ENCODE results near the gene HRH3.

Gene HRH3

DNA sequence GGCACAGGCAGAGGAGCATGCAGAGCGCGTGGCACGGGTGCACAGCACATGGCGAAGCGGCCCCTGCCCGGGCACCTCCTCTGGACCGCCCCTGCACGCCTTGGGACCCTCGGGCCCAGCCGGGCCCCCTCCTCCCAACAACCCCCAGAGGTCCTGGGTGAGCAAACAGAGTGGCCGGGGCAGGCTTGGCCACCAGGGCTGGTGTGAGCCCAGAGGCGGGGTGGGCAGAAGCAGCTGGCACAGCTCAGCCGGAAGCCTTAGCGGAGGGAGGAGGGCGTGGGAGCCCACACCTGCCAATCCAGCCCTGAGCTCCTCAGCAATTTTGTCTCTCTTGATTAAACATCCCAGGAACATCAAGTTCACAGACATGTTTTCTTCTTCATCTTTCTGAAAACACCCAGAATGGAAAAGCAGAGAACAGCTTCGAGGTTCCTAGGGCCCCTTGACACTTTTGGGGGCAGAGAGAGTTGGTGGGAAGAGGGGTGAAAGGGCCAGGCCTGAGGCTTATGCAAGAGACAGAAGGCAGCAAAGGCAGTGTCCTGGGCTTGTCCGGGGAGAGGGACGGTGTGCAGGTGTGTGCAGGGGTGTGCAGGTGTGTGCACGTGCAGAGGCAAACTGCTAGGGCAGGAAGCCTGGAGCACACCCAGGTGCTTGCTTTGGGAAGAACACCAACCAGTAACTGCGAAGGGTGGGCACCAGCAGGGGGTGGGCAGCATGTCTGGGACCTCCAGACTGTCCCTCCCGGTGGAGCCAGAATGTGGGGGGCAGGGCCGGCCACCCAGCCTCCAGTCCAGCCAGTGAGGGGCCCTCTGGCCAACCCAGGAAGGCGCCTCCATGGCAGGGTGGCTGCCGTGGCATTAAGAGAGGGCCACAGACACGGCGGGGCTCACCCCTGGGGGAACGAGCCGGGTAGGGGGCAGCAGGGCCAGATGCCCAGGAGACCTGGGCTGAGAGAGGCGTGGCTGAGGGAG is 4.8 kb downstream of the HRH3 start:
- DNase-seq, result no peak

DNA sequence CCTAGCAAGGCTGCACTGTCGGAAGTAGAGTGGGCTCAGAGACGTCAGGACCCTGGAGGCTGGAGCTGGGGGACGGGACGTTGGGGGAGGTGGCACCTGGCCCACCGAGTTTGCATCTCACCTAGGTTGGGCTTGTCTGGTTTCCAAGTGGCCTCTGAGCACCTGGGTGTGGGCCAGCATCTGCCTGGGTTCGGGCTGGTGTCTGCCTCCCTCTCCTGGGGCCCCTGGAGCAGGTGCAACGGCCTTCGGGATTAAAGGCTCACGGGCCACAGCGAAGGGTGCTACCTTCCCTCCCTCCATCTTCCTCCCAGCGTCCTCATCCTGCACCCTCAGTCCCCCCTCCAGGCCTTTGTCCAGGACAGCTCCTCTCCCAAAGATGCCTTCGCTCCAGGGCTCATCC is 6.0 kb downstream of the HRH3 start:
- DNase-seq, result no peak

- DNase-seq, result no peak
Observed at GRCh38 chr20:62212299-62212698, 7.8 kb downstream of the HRH3 start.

DNA sequence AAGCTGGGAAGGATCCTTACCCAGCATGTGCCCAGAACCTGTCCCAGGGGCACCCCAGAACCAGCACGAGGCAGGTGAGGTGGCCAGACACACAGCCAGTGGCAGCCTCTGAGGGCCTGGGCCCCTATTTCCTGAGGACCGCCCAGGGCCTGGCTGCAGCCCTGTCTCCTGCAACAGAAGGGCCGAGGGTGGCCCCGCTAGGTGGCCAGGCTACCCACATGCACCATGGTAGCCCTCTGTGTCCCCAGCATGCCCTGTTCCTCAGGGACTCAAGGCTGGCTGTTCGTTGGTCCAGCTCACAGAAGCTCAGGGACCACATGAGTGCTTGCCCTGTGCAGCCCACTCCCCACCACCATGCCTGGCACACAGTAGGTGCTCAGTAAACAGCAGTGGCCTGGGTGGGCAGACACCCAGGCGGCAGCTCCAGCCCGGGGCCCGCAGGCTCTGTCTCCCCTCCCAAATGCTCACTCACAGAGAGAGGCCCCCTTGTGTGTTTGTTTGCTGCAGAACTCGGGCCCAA is 8.2 kb downstream of the HRH3 start:
- no peak for DNase-seq

GRCh38 chr20:62211216-62211615 is 8.9 kb downstream of the HRH3 start:
- no peak for DNase-seq

DNA sequence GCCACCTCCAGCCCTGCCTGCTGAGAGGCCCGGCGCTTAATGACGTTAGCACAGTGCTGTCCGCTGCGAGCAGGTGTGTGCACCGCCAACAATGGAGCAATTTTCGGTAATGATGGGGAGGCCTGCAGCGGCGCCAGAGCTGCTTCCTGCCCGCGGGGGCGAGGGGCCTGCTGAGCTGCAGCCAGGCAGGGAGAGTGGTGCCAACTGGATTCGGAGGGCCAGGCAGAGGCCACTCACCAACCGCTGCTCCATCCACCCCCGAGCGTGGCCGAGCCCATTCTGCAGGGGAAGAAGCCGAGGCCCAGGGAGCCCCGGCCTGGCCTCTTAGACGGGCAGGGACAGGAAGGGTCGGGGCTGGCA is 9.6 kb downstream of the HRH3 start:
- DNase-seq, result no peak

DNA sequence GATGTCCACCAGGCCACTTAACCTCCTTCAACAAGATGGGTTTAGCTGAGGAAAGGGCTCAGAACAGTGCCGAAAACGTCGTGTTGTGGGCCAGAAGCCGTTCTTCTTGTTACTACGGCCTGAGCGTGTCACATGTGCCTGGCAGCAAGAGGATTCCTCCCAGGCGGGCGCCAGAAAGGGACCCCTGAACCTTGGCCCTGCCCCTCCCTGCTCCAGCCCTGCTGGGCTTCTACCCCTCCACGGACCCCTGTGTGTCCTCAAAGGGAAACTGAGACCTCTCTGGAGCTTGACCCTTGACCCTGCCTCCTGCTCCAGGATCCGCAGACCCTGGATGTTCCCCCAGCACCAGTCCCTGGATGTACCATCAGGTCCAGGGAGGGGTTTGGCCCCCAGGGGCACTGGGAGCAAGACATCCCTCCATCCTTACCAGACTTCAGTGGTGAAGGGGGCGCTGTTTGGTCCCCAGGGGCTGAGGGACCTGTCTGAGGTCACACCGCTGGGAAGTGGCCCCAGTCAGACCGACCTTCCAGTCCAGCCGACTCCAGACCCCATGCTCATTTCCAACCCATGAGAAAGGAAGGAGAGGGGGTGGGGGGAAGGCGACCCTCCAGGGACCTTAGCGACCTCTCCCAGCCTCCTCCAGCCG is 10.1 kb downstream of the HRH3 start:
- no peak for DNase-seq

GRCh38 chr20:62208795-62209755 is 11.0 kb downstream of the HRH3 start:
- DNase-seq, result no peak

DNA sequence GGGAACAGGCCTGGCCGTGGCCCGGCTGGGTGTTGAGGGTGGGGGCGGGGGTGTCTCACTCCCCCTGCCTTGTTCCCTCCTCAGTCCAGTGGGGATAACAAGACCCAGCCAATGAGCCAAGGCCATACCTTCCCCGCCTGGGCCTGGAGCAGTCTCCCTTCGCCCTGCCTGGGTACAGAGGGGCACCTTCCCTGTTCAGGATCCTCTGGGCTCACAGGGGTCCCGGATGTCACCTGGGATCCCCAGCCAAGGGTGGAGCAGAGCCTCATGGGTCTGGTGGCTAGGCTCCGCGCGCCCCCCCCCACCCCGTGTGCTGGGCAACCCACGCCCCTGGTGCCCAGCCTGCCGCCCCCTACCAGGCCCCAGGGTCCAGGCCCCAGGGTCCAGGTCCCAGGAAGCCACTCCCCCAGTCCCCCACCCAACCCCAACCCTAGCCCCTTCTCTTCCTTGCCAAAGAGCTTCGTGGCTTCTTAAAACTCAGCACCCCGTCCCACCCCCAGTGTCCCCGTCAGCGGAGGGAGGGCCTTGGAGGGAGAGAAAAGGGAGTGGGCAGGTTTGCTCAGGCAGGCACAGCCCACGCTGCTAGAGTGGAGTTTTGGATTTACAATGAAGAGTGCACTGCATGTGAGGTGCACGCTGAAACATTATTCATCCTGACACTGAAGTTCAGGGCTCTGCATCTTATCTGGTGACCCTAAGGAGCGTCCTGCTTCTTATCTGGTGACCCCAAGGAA is 11.8 kb downstream of the HRH3 start:
- DNase-seq, result no peak

DNA sequence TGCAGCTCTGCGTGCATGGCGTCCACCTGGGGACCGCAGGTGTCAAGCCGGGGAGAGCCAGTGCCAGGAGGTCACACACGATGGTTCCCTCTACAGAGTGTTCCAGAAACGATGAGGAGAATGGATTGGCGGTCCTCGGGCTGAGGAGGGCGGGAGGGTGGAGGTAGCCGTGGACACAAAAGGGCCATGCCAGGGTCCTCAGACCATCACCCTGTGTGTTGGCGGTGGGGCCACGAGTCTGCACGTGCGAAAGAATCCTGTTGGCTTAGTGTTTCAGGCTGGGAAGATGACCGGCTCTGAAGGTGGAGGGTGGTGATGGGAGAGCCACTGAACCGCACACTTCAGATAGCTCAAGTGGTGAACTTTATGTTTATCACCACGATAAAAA is 13.7 kb downstream of the HRH3 start:
- DNase-seq, result no peak

- no peak for DNase-seq
Observed at GRCh38 chr20:62205618-62206387, 14.3 kb downstream of the HRH3 start.

DNA sequence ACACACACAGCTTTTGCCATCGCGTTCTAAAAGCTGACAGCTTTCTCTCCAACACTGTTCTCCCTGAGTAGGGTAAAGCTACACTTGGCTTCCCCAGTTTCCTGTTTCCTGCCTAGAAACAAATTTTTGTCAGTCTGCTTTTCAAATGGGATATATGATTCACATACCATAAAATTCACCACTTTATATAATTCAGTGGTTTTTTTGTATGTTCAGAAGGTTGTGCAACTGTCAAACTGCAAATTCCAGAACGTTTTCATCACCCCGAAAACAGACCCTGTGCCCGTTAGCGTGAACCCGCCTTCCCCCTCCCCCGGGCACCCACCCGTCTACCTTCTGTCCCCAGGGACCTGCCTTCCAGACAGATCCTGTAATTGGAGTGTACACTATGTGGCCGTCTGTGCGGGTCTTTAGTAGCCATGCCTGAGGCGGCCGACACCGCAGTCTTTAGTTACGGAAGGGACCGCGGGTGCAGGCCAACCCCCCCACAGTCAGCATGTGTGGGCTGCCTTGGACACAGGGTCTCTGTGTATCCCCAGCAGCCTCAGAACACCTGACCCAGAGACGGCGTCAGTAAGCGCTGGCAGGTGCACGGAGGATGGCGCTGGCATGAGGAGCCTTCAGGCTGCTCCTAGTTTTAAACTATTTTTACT is 16.6 kb downstream of the HRH3 start:
- DNase-seq, result no peak

DNA sequence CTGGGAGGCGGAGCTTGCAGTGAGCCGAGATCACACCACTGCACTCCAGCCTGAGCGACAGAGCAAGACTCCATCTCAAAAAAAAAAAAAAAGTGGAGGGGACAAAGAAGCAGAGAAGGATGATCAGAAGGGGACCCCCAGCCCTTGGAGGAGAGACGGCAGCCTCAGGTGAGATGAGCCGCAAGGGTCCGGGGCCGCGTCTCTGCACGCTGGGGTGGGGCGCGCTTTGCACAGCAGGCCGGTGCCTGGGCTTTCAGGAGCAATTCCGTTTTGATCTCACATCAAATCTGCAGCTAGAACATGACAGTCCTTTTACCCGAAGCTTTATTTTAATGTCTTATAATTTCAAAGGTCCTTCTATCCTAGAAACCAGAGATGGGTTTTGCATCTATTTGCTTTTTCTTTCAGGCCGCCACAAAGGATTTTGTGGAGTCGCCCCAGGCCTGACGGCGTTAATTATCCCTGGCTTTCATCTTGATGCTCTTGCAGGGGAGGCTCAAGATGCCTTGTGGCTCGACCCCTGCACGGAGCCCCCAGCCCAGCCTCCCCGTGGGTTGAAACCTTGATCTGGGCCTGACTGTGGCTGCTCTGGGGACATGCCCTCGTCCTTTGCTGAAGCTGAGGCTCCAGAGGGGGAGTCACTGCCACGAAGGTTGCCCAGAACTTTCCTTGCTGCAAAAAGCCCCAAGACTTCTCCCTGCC is 17.3 kb downstream of the HRH3 start:
- DNase-seq, result no peak

DNA sequence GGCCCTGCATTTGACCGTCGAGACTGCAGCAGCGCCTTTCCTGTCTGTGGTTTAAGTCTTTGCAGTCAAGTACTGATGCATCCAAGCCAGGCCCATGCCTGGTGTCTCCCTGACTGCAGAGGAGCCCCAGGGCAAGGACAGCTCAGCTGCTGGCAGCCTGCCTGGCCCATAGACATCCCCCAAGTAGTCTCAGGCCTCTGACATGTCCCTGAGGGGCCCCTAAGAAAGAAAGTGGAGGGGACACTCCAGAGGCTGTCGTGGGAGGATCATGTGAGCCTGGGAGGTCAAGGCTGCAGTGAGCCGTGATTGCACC is 18.0 kb downstream of the HRH3 start:
- DNase-seq, result no peak

GRCh38 chr20:62201173-62202082 is 18.6 kb downstream of the HRH3 start:
- no peak for DNase-seq

DNA sequence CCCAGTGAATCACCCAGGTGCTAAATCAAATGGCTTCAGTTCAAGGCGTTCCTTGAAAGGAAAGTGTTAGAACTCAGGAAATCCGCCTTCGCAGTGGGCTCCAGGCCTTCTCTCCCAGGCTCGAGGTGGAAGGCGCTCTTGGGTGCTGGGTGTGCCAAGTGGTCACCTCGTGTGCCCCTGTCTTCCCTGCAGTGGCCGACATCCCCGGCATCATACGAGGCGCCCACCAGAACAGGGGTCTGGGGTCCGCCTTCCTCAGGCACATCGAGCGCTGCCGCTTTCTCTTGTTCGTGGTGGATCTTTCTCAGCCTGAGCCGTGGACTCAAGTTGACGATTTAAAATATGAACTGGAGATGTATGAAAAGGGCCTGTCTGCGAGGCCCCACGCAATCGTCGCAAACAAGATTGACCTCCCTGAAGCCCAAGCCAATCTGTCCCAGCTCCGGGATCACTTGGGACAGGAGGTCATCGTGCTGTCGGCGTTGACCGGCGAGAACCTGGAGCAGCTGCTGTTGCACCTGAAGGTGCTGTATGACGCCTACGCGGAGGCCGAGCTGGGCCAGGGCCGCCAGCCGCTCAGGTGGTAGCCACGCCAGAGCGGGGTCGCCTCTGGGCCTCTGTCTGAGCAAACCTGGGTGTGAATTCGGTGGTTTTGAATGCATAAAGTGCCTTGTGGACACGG is 19.4 kb downstream of the HRH3 start:
- DNase-seq, result no peak

- no peak for DNase-seq
Observed at GRCh38 chr20:62198931-62199330, 21.1 kb downstream of the HRH3 start.

DNA sequence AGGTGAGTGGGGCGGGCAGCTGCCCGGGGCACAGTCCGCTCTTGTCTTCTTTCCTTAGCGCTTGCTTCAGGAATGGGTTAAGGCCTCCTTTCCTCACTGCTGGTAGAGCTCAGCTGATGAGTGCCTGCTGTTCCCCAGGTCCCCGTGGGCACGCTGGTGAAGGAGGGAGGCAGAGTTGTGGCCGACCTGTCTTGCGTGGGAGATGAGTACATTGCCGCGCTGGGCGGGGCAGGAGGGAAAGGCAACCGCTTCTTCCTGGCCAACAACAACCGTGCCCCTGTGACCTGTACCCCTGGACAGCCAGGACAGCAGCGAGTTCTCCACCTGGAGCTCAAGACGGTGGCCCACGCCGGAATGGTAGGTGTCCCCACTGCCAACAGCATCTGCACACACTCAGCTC is 21.6 kb downstream of the HRH3 start:
- no peak for DNase-seq

DNA sequence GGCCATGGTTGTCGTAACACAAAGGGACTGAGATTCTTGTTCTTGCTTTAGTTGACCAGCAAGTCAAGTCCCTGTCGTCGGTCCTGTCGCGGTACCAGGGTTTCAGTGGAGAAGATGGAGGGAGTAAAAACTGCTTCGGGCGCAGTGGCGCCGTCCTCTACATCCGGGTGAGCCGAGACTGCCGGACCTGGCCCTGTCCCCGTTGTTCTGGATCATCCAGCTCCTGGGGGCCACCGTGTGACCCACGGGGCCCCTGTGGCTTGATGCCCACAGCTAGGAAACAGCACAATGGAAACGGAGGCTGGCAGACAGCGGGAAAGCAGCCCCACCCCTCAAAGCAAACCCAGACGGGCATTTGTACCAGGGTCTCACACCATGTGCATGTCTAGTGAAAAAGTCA is 22.3 kb downstream of the HRH3 start:
- no peak for DNase-seq
